Naive B cell (primary cell): ENCODE data around the gene C1QTNF2. TPM values are rescaled to one million over a fixed set of nuclear protein-coding genes. Genes with fewer than 3 reads are reported as not detected.
A peak's percentile ranks its signal among the peaks of the same experiment; 100 is the strongest.
"Not testable (repeated sequence)": the region's sequence is repeated elsewhere in the genome, so short reads cannot be mapped to it uniquely, and the experiment has no call there.

Source experiments
- ATAC-seq, 2 donors: fragments of 150-1000 bp; cut with Tn5 transposase; 2 replicates each; pipeline ENCODE4 v1.10.0; 2021; ENCODE audit warnings: low read depth in 2 of 2, mild to moderate bottlenecking in 2 of 2, moderate library complexity in 2 of 2
- DNase-seq: peaks from one replicate; pipeline ENCODE4 v3.0.0; 2022
- H3K27ac Mint-ChIP-seq, 6 donors: one replicate each; pipeline ENCODE4 v1.8.0; 2020 to 2022; ENCODE audit warnings: mild to moderate bottlenecking in 6 of 6, mixed read lengths in 6 of 6, moderate library complexity in 5 of 6, inconsistent platforms in 2 of 6
- H3K27me3 Mint-ChIP-seq, 3 donors: one replicate each; pipeline ENCODE4 v1.8.0; 2021 to 2022; ENCODE audit warnings: mixed read lengths in 3 of 3, mild to moderate bottlenecking in 1 of 3
- H3K36me3 Mint-ChIP-seq, 2 donors: one replicate each; pipeline ENCODE4 v1.8.0; 2020 to 2022; ENCODE audit warnings: mixed read lengths in 2 of 2, inconsistent platforms in 1 of 2, mild to moderate bottlenecking in 1 of 2
- H3K4me1 Mint-ChIP-seq, 3 donors: one replicate each; pipeline ENCODE4 v1.8.0; 2020 to 2022; ENCODE audit warnings: mixed read lengths in 3 of 3, inconsistent platforms in 1 of 3, mild to moderate bottlenecking in 1 of 3, moderate library complexity in 1 of 3
- H3K4me3 Mint-ChIP-seq, 8 donors: one replicate each; pipeline ENCODE4 v1.8.0; 2020 to 2022; ENCODE audit warnings: mild to moderate bottlenecking in 8 of 8, mixed read lengths in 8 of 8, moderate library complexity in 8 of 8, inconsistent platforms in 2 of 8
- H3K9me3 Mint-ChIP-seq, 7 donors: one replicate each; pipeline ENCODE4 v1.8.0; 2020 to 2022; ENCODE audit warnings: mixed read lengths in 7 of 7, mild to moderate bottlenecking in 5 of 7, inconsistent platforms in 2 of 7, moderate library complexity in 1 of 7
- polyA plus RNA-seq, 6 donors: library from polyadenylated mRNA; unstranded; fragments of 300-500 nt; fragmentation: Illumina TruSeq; gene quantifications; one replicate each; pipeline ENCODE4 v1.2.3, GENCODE V29; 2021; ENCODE audit warnings: low read depth in 6 of 6

Gene C1QTNF2
- polyA plus RNA-seq, 6 donors from 2014 or later: not detected

DNA sequence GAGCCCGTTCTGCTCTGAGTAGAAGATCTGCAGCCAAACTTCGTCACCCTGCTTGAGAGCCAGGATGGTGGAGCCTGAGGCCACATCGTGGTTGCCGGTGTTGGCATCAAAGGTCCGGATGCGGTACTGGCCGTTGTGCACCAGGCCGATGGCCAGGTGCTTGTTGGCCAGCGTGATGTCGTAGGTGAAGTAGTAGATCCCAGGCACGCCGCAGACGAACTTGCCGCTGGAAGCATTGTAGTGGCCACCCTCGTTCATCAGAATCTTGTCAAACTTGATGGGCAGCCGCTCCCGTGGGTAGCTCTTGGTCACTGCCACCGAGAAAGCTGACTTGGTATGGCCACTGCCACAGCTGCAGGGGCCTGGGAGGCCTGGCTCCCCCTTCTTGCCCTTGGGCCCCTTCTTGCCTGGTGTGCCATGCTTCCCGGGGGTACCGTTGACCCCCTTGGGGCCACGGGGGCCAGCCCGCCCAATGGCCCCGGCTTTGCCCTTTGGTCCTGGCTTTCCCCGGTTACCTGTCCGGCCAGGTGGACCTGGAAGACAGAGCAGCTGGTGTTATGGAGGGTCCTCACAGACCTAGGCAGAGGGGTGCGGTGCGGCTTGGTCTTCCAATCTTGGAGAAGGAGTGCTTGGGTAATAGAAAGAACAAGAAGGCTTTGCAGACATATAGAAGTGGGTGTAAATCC, 21.0 kb downstream of the C1QTNF2 start:
- no peaks in the 10 kb centered on the region for H3K27me3 Mint-ChIP-seq
- H3K36me3 Mint-ChIP-seq: no peaks in the 10 kb centered on the region
- H3K4me1 Mint-ChIP-seq: no peaks in the 10 kb centered on the region
- no peak overlapping the region for H3K27ac Mint-ChIP-seq
- DNase-seq (no peak), ATAC-seq (no peak)
- H3K9me3 Mint-ChIP-seq: no peaks in the 10 kb centered on the region
- no peak overlapping the region for H3K4me3 Mint-ChIP-seq

GRCh38 chr5:160348080-160348479, 22.3 kb downstream of the C1QTNF2 start:
- H3K9me3 Mint-ChIP-seq: no peaks in the 10 kb centered on the region
- ATAC-seq (no peak), DNase-seq (no peak)
- H3K27me3 Mint-ChIP-seq: peaks cover 0 to 8% (median 6%) of the 10 kb centered on the region in 3 donors
- no peaks in the 10 kb centered on the region for H3K4me1 Mint-ChIP-seq
- no peak overlapping the region for H3K4me3 Mint-ChIP-seq
- H3K27ac Mint-ChIP-seq: peak overlapping the region in 2 of 6 donors; percentile 30 to 49
- no peaks in the 10 kb centered on the region for H3K36me3 Mint-ChIP-seq

DNA sequence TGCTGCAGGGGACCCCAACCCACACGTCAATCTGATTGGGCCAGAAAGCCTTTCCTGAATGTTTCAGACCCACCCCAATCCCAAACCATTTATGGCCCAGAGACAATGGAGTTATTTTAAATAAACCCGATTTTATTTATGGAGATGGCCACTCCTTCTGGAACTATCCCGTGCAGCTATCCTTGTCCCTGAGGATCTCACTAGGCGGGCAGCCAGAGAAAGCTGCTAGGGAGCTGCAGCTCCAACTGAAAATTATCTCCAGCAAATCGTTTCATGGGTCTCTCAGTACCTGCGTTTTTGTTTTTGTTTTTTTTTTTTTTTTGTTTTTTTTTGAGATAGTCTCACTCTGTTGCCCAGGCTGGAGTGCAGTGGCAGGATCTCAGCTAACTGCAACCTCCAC, 23.0 kb downstream of the C1QTNF2 start:
- H3K4me1 Mint-ChIP-seq: no peaks in the 10 kb centered on the region
- ATAC-seq: no peak
- H3K9me3 Mint-ChIP-seq: no peaks in the 10 kb centered on the region
- H3K27me3 Mint-ChIP-seq: peaks cover 0 to 8% (median 6%) of the 10 kb centered on the region in 3 donors
- no peaks in the 10 kb centered on the region for H3K36me3 Mint-ChIP-seq
- no peak overlapping the region for H3K4me3 Mint-ChIP-seq
- H3K27ac Mint-ChIP-seq: no peak overlapping the region
- DNase-seq: no peak

- Mint-ChIP-seq H3K4me3 (no peak overlapping the region), H3K36me3 (no peaks in the 10 kb centered on the region), H3K27ac (no peak overlapping the region), H3K4me1 (no peaks in the 10 kb centered on the region), H3K9me3 (no peaks in the 10 kb centered on the region), H3K27me3 (peaks cover 0 to 8% (median 6%) of the 10 kb centered on the region in 3 donors)
- ATAC-seq: no peak
- no peak for DNase-seq
These were observed 27.9 kb downstream of the C1QTNF2 start for GRCh38 chr5:160342413-160342941.

- Mint-ChIP-seq H3K27ac (no peak overlapping the region), H3K27me3 (peaks cover 0 to 8% (median 6%) of the 10 kb centered on the region in 3 donors), H3K4me3 (no peak overlapping the region), H3K9me3 (no peaks in the 10 kb centered on the region), H3K36me3 (no peaks in the 10 kb centered on the region), H3K4me1 (no peaks in the 10 kb centered on the region)
- ATAC-seq: no peak
- no peak for DNase-seq
These were observed 29.0 kb downstream of the C1QTNF2 start for GRCh38 chr5:160341309-160341870.

DNA sequence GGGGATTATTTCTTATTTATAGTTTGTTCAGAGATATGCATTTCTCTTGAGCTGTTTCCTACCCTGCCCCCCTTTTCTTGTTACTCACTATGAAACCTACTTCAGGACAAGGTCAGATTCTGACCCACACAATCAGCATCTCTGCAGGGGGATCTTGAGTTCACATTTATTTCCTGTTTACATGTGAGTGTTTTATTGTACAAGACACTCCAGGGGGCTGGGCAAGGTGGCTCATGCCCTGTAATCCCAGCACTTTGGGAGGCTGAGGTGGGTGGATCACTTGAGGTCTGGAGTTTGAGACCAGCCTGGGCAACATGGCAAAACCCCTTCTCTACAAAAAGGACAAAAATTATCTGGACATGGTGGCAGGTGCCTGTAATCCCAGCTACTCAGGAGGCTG, 29.9 kb downstream of the C1QTNF2 start:
- not testable (repeated sequence) for DNase-seq, H3K36me3 Mint-ChIP-seq, H3K4me1 Mint-ChIP-seq, ATAC-seq, H3K27ac Mint-ChIP-seq, H3K9me3 Mint-ChIP-seq, H3K4me3 Mint-ChIP-seq
- peaks cover 4 to 16% (median 6%) of the 10 kb centered on the region in 3 donors for H3K27me3 Mint-ChIP-seq

GRCh38 chr5:160339406-160340130, 30.9 kb downstream of the C1QTNF2 start:
- Mint-ChIP-seq H3K4me3 (no peak overlapping the region), H3K4me1 (no peaks in the 10 kb centered on the region), H3K9me3 (no peaks in the 10 kb centered on the region)

DNA sequence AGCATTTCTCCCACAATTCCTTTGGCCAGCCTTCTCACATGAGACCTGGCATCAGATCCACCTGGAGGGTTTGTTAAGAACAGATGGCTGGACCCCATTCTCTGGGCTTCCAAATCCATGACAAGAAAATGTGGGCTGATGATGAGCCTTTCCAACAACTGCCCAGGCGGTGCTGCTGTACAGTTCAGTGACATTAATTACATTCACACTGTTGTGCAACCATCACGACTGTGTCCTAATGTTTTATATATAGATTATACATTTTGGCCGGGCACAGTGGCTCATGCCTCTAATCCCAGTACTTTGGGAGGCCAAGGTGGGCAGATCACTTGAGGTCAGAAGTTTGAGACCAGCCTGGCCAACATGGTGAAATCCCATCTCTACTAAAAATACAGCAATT, 35.7 kb downstream of the C1QTNF2 start:
- H3K36me3 Mint-ChIP-seq, H3K9me3 Mint-ChIP-seq, H3K4me3 Mint-ChIP-seq, DNase-seq, H3K27ac Mint-ChIP-seq, ATAC-seq, H3K4me1 Mint-ChIP-seq: not testable (repeated sequence)
- peaks cover 4 to 15% (median 9%) of the 10 kb centered on the region in 3 donors for H3K27me3 Mint-ChIP-seq

More at GRCh38 chr5:160339406-160340130, 30.9 kb downstream of the C1QTNF2 start:
- no peak for ATAC-seq
- H3K27me3 Mint-ChIP-seq: peaks cover 4 to 16% (median 6%) of the 10 kb centered on the region in 3 donors
- H3K36me3 Mint-ChIP-seq: no peaks in the 10 kb centered on the region
- DNase-seq: no peak
- H3K27ac Mint-ChIP-seq: no peak overlapping the region

- DNase-seq: no peak
- no peaks in the 10 kb centered on the region for H3K36me3 Mint-ChIP-seq
- no peak overlapping the region for H3K27ac Mint-ChIP-seq
- no peaks in the 10 kb centered on the region for H3K9me3 Mint-ChIP-seq
- ATAC-seq: no peak
- no peaks in the 10 kb centered on the region for H3K4me1 Mint-ChIP-seq
- peaks cover 4 to 15% (median 9%) of the 10 kb centered on the region in 3 donors for H3K27me3 Mint-ChIP-seq
- no peak overlapping the region for H3K4me3 Mint-ChIP-seq
These were observed 36.7 kb downstream of the C1QTNF2 start for GRCh38 chr5:160333721-160334120.

DNA sequence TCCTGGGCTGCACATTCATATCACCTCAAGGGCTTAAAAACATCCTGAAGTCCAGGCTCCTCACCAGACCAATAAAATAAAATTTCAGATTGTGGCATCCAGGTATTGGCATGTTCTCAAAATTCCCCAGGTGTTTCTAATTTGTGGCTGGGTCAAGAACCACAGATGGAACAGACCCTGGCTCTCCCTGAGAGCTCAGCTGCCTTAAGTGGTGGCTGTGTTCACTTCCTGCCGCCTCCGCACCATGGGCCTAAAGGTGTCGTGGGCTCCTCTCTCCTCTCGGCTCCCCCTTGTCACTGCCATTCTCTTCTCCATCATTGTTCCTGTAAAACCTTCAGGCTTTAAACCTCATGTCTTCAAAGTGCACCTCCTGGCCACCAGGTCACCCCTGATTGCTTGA, 40.2 kb downstream of the C1QTNF2 start:
- H3K27me3 Mint-ChIP-seq: peaks cover 0 to 9% (median 7%) of the 10 kb centered on the region in 3 donors
- no peaks in the 10 kb centered on the region for H3K9me3 Mint-ChIP-seq
- ATAC-seq: no peak
- peak overlapping the region in 1 of 6 donors; percentile 1 for H3K27ac Mint-ChIP-seq
- DNase-seq: no peak
- no peaks in the 10 kb centered on the region for H3K4me1 Mint-ChIP-seq
- H3K4me3 Mint-ChIP-seq: no peak overlapping the region
- no peaks in the 10 kb centered on the region for H3K36me3 Mint-ChIP-seq

DNA sequence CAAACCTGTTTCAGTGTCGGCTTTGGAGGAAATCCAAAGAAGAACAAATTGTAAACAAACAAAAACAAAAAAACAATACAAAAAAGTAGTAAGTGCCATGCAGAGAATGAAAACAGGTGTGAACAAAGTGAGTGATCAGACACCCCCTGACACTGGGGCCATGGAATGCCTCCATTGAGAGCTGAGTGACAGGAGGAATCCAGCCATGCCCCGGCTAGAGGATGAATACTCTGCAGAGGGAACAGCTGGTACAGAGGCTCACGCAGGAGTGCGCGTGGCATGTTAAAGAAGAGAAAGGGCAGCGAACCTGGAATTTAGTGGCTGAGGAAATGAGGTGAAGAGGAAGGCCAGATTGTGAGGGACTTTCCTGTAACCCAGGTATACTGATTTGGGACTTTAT, 42.6 kb downstream of the C1QTNF2 start:
- H3K27me3 Mint-ChIP-seq: no peaks in the 10 kb centered on the region
- no peaks in the 10 kb centered on the region for H3K4me1 Mint-ChIP-seq
- ATAC-seq (no peak), DNase-seq (no peak)
- H3K36me3 Mint-ChIP-seq: no peaks in the 10 kb centered on the region
- H3K27ac Mint-ChIP-seq: no peak overlapping the region
- H3K4me3 Mint-ChIP-seq: no peak overlapping the region
- peaks cover 0 to 4% (median 0%) of the 10 kb centered on the region in 7 donors for H3K9me3 Mint-ChIP-seq

- Mint-ChIP-seq H3K9me3 (peaks cover 0 to 4% (median 0%) of the 10 kb centered on the region in 7 donors), H3K27ac (peak overlapping the region in 1 of 6 donors; percentile 12), H3K4me3 (no peak overlapping the region), H3K36me3 (no peaks in the 10 kb centered on the region), H3K4me1 (no peaks in the 10 kb centered on the region), H3K27me3 (peaks cover 0 to 4% (median 0%) of the 10 kb centered on the region in 3 donors)
- ATAC-seq (no peak), DNase-seq (no peak)
These were observed 43.4 kb downstream of the C1QTNF2 start for GRCh38 chr5:160326981-160327380.

- Mint-ChIP-seq H3K36me3 (no peaks in the 10 kb centered on the region), H3K4me1 (no peaks in the 10 kb centered on the region), H3K27me3 (peaks cover 5 to 6% (median 6%) of the 10 kb centered on the region in 3 donors), H3K27ac (no peak overlapping the region), H3K4me3 (no peak overlapping the region), H3K9me3 (peaks cover 0 to 4% (median 0%) of the 10 kb centered on the region in 7 donors)
- no peak for DNase-seq
- no peak for ATAC-seq
These were observed 44.7 kb downstream of the C1QTNF2 start for GRCh38 chr5:160325716-160326115.
